Thoracic aorta (tissue), 2 donors: ENCODE data around the gene CHST15. TPM values are rescaled to one million over a fixed set of nuclear protein-coding genes. Genes with fewer than 3 reads are reported as not detected.

Experiments used
- ATAC-seq: fragments of 150-250 bp; one replicate; pipeline ENCODE4 v1.8.0; 2017; ENCODE audit warnings: low read depth; ENCODE audit not compliant: insufficient number of reproducible peaks, low FRiP score
- DNase-seq: peaks from one replicate; pipeline ENCODE4 v3.0.0-alpha.2; 2020; ENCODE audit warnings: low spot score
- H3K27ac ChIP-seq, 2 donors: fragments of 200-600 bp; sonication (generic); 1 replicate in 1 of 2; 2 replicates in 1 of 2; pipeline ENCODE4 v1.5.1; 2016; ENCODE audit warnings: mild to moderate bottlenecking in 2 of 2, moderate library complexity in 2 of 2
- H3K27me3 ChIP-seq: fragments of 200-600 bp; sonication (generic); replicated peaks from 2 replicates; pipeline ENCODE4 v1.6.0; 2016; ENCODE audit warnings: mild to moderate bottlenecking; ENCODE audit not compliant: insufficient read depth
- H3K36me3 ChIP-seq: fragments of 200-600 bp; sonication (generic); one replicate; pipeline ENCODE4 v1.5.1; 2016
- H3K4me1 ChIP-seq, 2 donors: fragments of 200-600 bp; sonication (generic); 1 replicate in 1 of 2; 2 replicates in 1 of 2; pipeline versions ENCODE4 v1.5.1 to v1.6.0; 2016; ENCODE audit warnings: low read depth in 2 of 2, mild to moderate bottlenecking in 1 of 2; ENCODE audit not compliant: control insufficient read depth in 1 of 2
- H3K4me3 ChIP-seq: fragments of 200-600 bp; sonication (generic); 2 replicates; pipeline ENCODE4 v1.5.1; 2016; ENCODE audit warnings: mild to moderate bottlenecking
- H3K9me3 ChIP-seq: fragments of 200-600 bp; sonication (generic); 2 replicates; pipeline ENCODE4 v1.5.1; 2016
- total RNA-seq, 2 donors: library from RNA; depleted of rRNA; stranded (reverse); fragments of >200 nt; gene quantifications; one replicate each; pipeline versions ENCODE4 v1.1.0 to v1.2.3, GENCODE V29; 2016
- TF ChIP-seq, protein P1 (sequence below): fragments of 200-600 bp; sonication (generic); IDR thresholded peaks from one replicate; pipeline ENCODE4 v1.5.1; 2019; ENCODE audit warnings: antibody characterized with exemption

Gene CHST15
- total RNA-seq, 2 donors from 2014 or later = 31.9 to 34.0 TPM

DNA sequence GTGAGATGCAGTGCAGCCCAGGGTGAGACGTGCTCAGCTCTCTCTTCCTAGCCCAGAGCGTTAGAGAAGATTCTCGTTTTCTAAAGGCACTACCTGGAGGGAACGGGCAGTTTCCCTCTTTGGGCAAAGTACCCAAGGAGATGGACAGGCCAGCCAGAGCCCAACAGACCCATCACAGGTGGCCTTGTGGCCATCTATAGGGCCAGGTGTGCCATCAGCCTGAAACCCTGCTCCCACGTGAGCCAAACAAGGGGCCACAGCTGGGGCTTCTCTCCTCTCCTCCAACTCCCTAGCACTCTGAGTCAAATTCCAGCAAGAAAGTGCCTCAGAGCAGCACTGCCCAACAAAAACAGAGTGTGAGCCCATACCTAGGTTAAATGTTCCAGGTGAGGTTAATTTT, 22.3 kb downstream of the CHST15 start:
- Histone ChIP-seq H3K27me3 (no peaks in the 10 kb centered on the region), H3K9me3 (no peaks in the 10 kb centered on the region), H3K27ac (no peak overlapping the region), H3K4me3 (no peak overlapping the region), H3K36me3 (no peaks in the 10 kb centered on the region), H3K4me1 (peaks cover 0 to 26% of the 10 kb centered on the region in 2 donors)
- DNase-seq (no peak), ATAC-seq (no peak)
- TF ChIP-seq, protein P1, sequence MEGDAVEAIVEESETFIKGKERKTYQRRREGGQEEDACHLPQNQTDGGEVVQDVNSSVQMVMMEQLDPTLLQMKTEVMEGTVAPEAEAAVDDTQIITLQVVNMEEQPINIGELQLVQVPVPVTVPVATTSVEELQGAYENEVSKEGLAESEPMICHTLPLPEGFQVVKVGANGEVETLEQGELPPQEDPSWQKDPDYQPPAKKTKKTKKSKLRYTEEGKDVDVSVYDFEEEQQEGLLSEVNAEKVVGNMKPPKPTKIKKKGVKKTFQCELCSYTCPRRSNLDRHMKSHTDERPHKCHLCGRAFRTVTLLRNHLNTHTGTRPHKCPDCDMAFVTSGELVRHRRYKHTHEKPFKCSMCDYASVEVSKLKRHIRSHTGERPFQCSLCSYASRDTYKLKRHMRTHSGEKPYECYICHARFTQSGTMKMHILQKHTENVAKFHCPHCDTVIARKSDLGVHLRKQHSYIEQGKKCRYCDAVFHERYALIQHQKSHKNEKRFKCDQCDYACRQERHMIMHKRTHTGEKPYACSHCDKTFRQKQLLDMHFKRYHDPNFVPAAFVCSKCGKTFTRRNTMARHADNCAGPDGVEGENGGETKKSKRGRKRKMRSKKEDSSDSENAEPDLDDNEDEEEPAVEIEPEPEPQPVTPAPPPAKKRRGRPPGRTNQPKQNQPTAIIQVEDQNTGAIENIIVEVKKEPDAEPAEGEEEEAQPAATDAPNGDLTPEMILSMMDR = no peak

DNA sequence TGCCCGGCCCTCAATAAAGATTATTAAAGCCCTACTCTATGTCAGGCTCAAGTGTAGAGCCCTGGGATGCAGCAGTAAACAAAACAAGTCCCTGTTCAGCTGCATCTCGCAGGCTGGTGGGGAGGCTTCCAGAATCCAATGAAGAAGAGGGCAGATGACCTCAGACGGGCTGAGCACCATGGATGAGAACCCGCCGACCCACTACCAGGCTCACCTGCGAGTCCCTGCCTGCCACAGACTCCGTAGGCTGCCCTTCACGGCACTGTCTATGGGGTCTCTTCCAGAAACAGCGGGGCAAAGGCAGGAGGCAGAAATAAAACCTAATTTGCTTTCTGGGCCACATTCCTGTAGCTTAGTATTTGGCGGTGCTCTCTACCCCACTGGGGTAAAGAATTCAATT, 22.7 kb downstream of the CHST15 start:
- ATAC-seq (no peak), DNase-seq (no peak)
- peaks cover 4 to 26% of the 10 kb centered on the region in 2 donors for H3K4me1 ChIP-seq
- no peaks in the 10 kb centered on the region for H3K9me3 ChIP-seq
- no peaks in the 10 kb centered on the region for H3K36me3 ChIP-seq
- H3K27me3 ChIP-seq = no peaks in the 10 kb centered on the region
- H3K4me3 ChIP-seq = no peak overlapping the region
- H3K27ac ChIP-seq = no peak overlapping the region
- TF ChIP-seq, protein P1 = no peak

DNA sequence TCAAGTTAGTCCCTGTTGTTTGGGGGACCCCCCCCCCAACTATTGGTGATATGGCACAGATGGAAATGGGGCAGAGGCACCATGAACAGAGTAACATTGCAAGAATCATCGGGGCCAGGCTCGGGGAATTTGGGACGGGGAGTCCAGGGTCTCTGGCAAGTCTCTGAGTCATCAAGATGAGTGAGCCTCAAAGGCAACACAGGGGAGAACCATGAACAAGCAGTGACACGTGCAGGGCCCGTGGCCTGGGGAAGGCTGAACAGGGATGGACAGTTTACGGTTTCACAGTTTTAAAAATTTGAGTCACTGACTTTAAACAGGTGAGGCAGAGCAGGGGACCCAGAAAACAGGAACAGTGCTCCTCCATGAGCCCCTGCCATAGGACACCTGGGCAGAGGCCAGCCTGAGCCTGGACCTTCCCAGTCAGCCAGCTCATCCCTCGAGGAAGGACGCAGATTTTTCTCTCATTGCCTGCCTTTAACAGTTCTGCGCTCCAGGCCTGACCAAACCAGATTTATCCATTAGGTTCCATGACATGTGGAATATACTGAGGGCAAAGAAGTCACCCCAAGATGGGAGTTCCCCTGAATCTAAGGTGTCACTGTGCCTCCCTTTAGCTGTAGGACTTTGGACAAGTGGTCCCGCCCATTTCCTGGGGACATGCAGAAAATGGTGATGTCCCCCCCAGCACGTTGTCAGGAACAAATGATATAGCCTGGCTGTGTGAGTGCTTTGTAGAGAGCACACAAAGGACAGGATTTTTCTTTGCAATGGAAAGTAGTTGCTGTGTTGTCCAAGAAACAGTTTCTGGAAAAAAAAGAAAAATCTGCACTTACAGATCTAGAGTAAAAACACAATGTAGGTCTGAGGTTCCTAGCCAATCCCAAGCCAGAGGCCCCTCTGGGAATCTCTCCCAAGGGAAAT, 23.8 kb downstream of the CHST15 start:
- Histone ChIP-seq H3K36me3 (no peaks in the 10 kb centered on the region), H3K27me3 (no peaks in the 10 kb centered on the region), H3K4me3 (no peak overlapping the region), H3K9me3 (no peaks in the 10 kb centered on the region), H3K4me1 (peaks cover 10 to 20% of the 10 kb centered on the region in 2 donors), H3K27ac (no peak overlapping the region)
- TF ChIP-seq, protein P1 = no peak
- DNase-seq (no peak), ATAC-seq (no peak)

DNA sequence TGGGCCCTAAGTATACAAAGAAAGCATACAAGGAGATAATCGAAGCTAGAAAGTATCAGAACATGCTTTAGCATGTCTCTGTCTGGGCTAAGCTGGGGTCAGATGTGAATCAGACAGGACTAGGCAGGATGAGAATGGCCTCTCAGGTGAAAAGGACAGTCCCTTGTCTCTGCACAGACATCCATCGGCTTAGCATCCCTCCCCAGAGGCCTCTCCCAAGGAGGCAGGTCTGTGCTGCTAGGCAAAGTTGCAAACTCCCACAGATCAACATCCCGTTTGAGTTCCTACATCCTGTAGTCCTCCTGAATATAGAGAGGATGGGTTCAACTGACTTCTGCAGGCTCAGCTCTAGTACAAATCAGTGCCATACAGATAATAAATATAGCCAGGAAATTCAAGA, 24.5 kb downstream of the CHST15 start:
- no peak overlapping the region for H3K4me3 ChIP-seq
- no peak overlapping the region for H3K27ac ChIP-seq
- DNase-seq (no peak), ATAC-seq (no peak)
- peaks cover 10 to 25% of the 10 kb centered on the region in 2 donors for H3K4me1 ChIP-seq
- TF ChIP-seq, protein P1 = no peak
- no peaks in the 10 kb centered on the region for H3K9me3 ChIP-seq
- no peaks in the 10 kb centered on the region for H3K36me3 ChIP-seq
- H3K27me3 ChIP-seq = no peaks in the 10 kb centered on the region

DNA sequence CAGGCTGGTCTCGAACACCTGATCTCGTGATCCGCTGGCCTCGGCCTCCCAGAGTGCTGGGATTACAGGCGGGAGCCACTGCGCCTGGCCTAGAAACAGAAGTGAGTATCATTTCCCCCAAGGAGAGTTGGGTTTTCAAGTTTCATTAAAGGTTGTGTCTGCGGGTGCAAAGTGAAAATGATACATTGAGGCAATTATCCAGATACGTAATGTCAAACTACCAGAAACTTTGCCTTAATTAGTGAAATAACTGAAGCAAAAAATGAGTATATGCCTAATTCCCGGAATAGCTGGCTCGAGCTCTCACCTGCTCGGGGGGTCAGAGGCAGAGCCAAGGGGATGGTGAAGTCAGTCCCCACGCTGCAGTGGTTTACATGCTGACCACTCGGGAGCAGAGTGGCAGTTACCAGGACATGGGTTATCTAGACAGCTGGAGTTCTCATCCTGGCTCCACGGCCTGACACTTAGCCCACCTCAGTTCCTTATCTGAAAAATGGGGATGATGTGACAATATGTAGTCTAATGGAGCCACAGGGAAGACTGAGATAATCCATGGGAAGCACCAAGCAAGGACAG, 25.5 kb downstream of the CHST15 start:
- Histone ChIP-seq H3K27ac (no peak overlapping the region), H3K27me3 (no peaks in the 10 kb centered on the region), H3K4me3 (no peak overlapping the region), H3K9me3 (no peaks in the 10 kb centered on the region), H3K4me1 (peaks cover 13 to 34% of the 10 kb centered on the region in 2 donors), H3K36me3 (no peaks in the 10 kb centered on the region)
- no peak for DNase-seq
- TF ChIP-seq, protein P1 = no peak
- ATAC-seq = no peak
